GM12878 (cell line): Measurements from ENCODE around the gene PARD6B. TPM values are rescaled to one million over a fixed set of nuclear protein-coding genes. Genes with fewer than 3 reads are reported as not detected.
A peak's percentile ranks its signal among the peaks of the same experiment; 100 is the strongest.

Source experiments
- E4F1 ChIP-seq: fragments of 450-650 bp; IDR thresholded peaks from 2 replicates; pipeline ENCODE4 v1.6.1; 2018; ENCODE audit warnings: borderline replicate concordance, mild to moderate bottlenecking; ENCODE audit not compliant: partially characterized antibody
- FOXK2 ChIP-seq: fragments of 450-650 bp; IDR thresholded peaks from 2 replicates; pipeline ENCODE4 v1.6.1; 2017; ENCODE audit warnings: mild to moderate bottlenecking, moderate library complexity
- HCFC1 ChIP-seq: fragments of 150-350 bp; IDR thresholded peaks from 2 replicates; pipeline ENCODE4 v1.6.1; 2014; ENCODE audit warnings: low read length
- IKZF2 ChIP-seq, 2 experiments: fragments of 450-650 bp; IDR thresholded peaks; 2 replicates each; pipeline ENCODE4 v1.6.1; 2017; ENCODE audit warnings: mild to moderate bottlenecking in 2 of 2, moderate library complexity in 2 of 2
- MEF2A ChIP-seq: IDR thresholded peaks from 2 replicates; pipeline ENCODE4 v1.6.1; 2011; ENCODE audit warnings: low read depth, mild to moderate bottlenecking, low read length, moderate library complexity; ENCODE audit not compliant: insufficient read depth
- NFXL1 ChIP-seq: fragments of 450-650 bp; IDR thresholded peaks from 2 replicates; pipeline ENCODE4 v1.6.1; 2017; ENCODE audit warnings: antibody characterized with exemption, mild to moderate bottlenecking, borderline replicate concordance
- RELB ChIP-seq: fragments of 450-650 bp; IDR thresholded peaks from 2 replicates; pipeline ENCODE4 v1.6.1; 2017; ENCODE audit warnings: low read depth, mild to moderate bottlenecking, moderate library complexity
- SIN3A ChIP-seq: IDR thresholded peaks from 2 replicates; pipeline ENCODE4 v1.6.1; 2012; ENCODE audit warnings: low read depth, low read length, improper control_type of control experiment
- polyA plus RNA-seq, 11 experiments: library from polyadenylated mRNA; depleted of rRNA in 4 of 11; unstranded in 6 of 11; stranded (reverse) in 5 of 11; fragments of >200 nt; fragmentation: Nextera tagmentation in 4 of 11; fragmentation: Illumina TruSeq in 1 of 11; extraction: Ambion mirVana in 4 of 11; extraction: Trizol in 1 of 11; gene quantifications; 1 replicate in 1 of 11; 2 replicates in 10 of 11; pipeline versions ENCODE4 v1.2.1 to v1.2.3, GENCODE V29; 2011 to 2016; ENCODE audit warnings: inconsistent platforms in 2 of 11, missing spikeins in 2 of 11, low read depth in 1 of 11
- total RNA-seq, 4 experiments: library from RNA; depleted of rRNA in 3 of 4; stranded (reverse); fragments of >200 nt in 3 of 4; fragmentation: Illumina TruSeq in 1 of 4; extraction: Trizol in 1 of 4; gene quantifications; 2 replicates each; pipeline versions ENCODE4 v1.2.1 to v1.2.3, GENCODE V29; 2013 to 2021

Gene PARD6B
- total and polyA plus RNA-seq, 10 of the 15 experiments (the other 5 are each of a cell fraction or from before 2014, with no cell fraction given): 0.57 to 4.7 (median 2.0) TPM

GRCh38 chr20:50794846-50795634 is 63.7 kb downstream of the PARD6B start, which contains the start of gene BCAS4 (continued):
- no peak for TF ChIP-seq E4F1
- TF ChIP-seq HCFC1: no peak
- no peak for TF ChIP-seq FOXK2
- no peak; a peak in 1 of 4 replicates for TF ChIP-seq IKZF2 (IDR thresholded peaks at IDR 0.05)
- TF ChIP-seq SIN3A: peak; percentile 48; the same call in 1 of the 2 replicates
- TF ChIP-seq RELB: no peak
- no peak; the same call in 1 of the 2 replicates for TF ChIP-seq NFXL1
- peak; percentile 85; the same call in 1 of the 2 replicates for TF ChIP-seq MEF2A
